Vagina (tissue), 2 donors: ENCODE data around the gene OTUB1.

Source experiments
- POLR2A ChIP-seq, 2 donors: fragments of 450-650 bp; IDR thresholded peaks; one replicate each; pipeline ENCODE4 v1.6.1; 2017; ENCODE audit warnings: antibody characterized with exemption in 2 of 2, mild to moderate bottlenecking in 2 of 2, moderate library complexity in 2 of 2
- POLR2AphosphoS5 ChIP-seq, 2 donors: sonication (generic); formaldehyde crosslinking; IDR thresholded peaks; one replicate each; pipeline ENCODE4 v1.9.0; 2017; ENCODE audit warnings: antibody characterized with exemption in 2 of 2, mild to moderate bottlenecking in 2 of 2, low read depth in 1 of 2; ENCODE audit not compliant: insufficient read depth in 1 of 2
- TF ChIP-seq, protein P1 (sequence below), 3 experiments: fragments of 450-650 bp in 2 of 3; fragments of 200-600 bp in 1 of 3; sonication (generic) in 1 of 3; IDR thresholded peaks; one replicate each; pipeline ENCODE4 v1.5.1; 2017 to 2019; ENCODE audit warnings: antibody characterized with exemption in 3 of 3, mild to moderate bottlenecking in 2 of 3, moderate library complexity in 2 of 3

- TF ChIP-seq POLR2AphosphoS5 (IDR thresholded peaks at IDR 0.05; ENCODE audit: insufficient read depth in 1 of 2, low read depth in 1 of 2) (no peak), POLR2A (IDR thresholded peaks at IDR 0.05) (no peak)
- TF ChIP-seq, protein P1, sequence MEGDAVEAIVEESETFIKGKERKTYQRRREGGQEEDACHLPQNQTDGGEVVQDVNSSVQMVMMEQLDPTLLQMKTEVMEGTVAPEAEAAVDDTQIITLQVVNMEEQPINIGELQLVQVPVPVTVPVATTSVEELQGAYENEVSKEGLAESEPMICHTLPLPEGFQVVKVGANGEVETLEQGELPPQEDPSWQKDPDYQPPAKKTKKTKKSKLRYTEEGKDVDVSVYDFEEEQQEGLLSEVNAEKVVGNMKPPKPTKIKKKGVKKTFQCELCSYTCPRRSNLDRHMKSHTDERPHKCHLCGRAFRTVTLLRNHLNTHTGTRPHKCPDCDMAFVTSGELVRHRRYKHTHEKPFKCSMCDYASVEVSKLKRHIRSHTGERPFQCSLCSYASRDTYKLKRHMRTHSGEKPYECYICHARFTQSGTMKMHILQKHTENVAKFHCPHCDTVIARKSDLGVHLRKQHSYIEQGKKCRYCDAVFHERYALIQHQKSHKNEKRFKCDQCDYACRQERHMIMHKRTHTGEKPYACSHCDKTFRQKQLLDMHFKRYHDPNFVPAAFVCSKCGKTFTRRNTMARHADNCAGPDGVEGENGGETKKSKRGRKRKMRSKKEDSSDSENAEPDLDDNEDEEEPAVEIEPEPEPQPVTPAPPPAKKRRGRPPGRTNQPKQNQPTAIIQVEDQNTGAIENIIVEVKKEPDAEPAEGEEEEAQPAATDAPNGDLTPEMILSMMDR (IDR thresholded peaks at IDR 0.05): no peak
Measured at GRCh38 chr11:64031001-64031400, 44.8 kb downstream of the OTUB1 start.
